Panc1 (cell line): ENCODE results near the gene PPP1R3D. TPM values are rescaled to one million over a fixed set of nuclear protein-coding genes. Genes with fewer than 3 reads are reported as not detected.

Source experiments
- ATAC-seq: fragments of 200-7000 bp; cut with Tn5 transposase; 2 replicates; pipeline ENCODE4 v1.9.1; 2020; ENCODE audit warnings: mild to moderate bottlenecking, moderate library complexity
- BruUV-seq: library from RNA; stranded (reverse); fragments of 400-500 nt; replicated peaks from 2 replicates; lab custom pipeline; 2021; lab: Mats Ljungman, UMichigan
- CTCF ChIA-PET: fragments of 300-600 bp; sonication (Branson Sonifier 250); formaldehyde crosslinking; loops from one replicate; lab custom pipeline; 2022; ENCODE audit warnings: antibody characterized with exemption; lab: Charles Lee
- POLR2A ChIA-PET: fragments of 300-600 bp; sonication (Branson Sonifier 250); formaldehyde crosslinking; loops from one replicate; lab custom pipeline; 2022; ENCODE audit warnings: antibody characterized with exemption; lab: Charles Lee
- DNase-seq: peaks from one replicate; pipeline ENCODE4 v3.0.0-alpha.2; 2010; ENCODE audit warnings: low read depth, low spot score
- H3K27ac ChIP-seq: 2 replicates; pipeline ENCODE4 v1.5.1; 2011; ENCODE audit warnings: mild to moderate bottlenecking, low read length, inconsistent platforms
- H3K27me3 ChIP-seq: fragments of 200-500 bp; sonication (Bioruptor generic); 2 replicates; pipeline ENCODE4 v1.6.0; 2014; ENCODE audit warnings: low read length, inconsistent platforms; ENCODE audit not compliant: control insufficient read depth, insufficient read depth
- H3K36me3 ChIP-seq: fragments of 200-500 bp; sonication (Bioruptor generic); 2 replicates; pipeline ENCODE4 v1.5.1; 2014; ENCODE audit warnings: inconsistent platforms, mild to moderate bottlenecking, low read length, moderate library complexity; ENCODE audit not compliant: control insufficient read depth, insufficient read depth
- H3K4me1 ChIP-seq: 2 replicates; pipeline ENCODE4 v1.5.1; 2011; ENCODE audit warnings: inconsistent platforms, mild to moderate bottlenecking, low read length, moderate library complexity; ENCODE audit not compliant: control insufficient read depth, insufficient read depth
- H3K4me3 ChIP-seq, 2 experiments: 2 replicates each; pipeline ENCODE4 v1.5.1; 2011 to 2012; ENCODE audit warnings: low read depth in 2 of 2, low read length in 2 of 2, mild to moderate bottlenecking in 2 of 2, inconsistent platforms in 1 of 2, moderate library complexity in 1 of 2
- H3K9me3 ChIP-seq: fragments of 200-500 bp; sonication (Bioruptor generic); 2 replicates; pipeline ENCODE4 v1.5.1; 2014; ENCODE audit warnings: low read depth, mild to moderate bottlenecking, inconsistent platforms, low read length, moderate library complexity; ENCODE audit not compliant: control insufficient read depth, insufficient read depth
- CTCF ChIP-seq: fragments of 450-650 bp; IDR thresholded peaks from 2 replicates; pipeline ENCODE4 v1.5.1; 2017; ENCODE audit warnings: mild to moderate bottlenecking
- POLR2AphosphoS5 ChIP-seq: IDR thresholded peaks from 2 replicates; pipeline ENCODE4 v1.6.1; 2012; ENCODE audit warnings: mild to moderate bottlenecking, low read depth, low read length, moderate library complexity
- REST ChIP-seq, 2 experiments: IDR thresholded peaks; 2 replicates each; pipeline ENCODE4 v1.6.1; 2011 to 2012; ENCODE audit warnings: low read depth in 2 of 2, control low read depth in 1 of 2, low read length in 1 of 2, mild to moderate bottlenecking in 1 of 2, moderate library complexity in 1 of 2; ENCODE audit not compliant: insufficient read depth in 1 of 2
- SIN3A ChIP-seq: IDR thresholded peaks from 2 replicates; pipeline ENCODE4 v1.6.1; 2012; ENCODE audit warnings: low read depth, mild to moderate bottlenecking, low read length, moderate library complexity, borderline replicate concordance; ENCODE audit not compliant: insufficient read depth
- TCF7L2 ChIP-seq: IDR thresholded peaks from 2 replicates; pipeline ENCODE4 v1.6.1; 2011; ENCODE audit warnings: mild to moderate bottlenecking, low read depth, low read length, inconsistent platforms
- in situ Hi-C: cut with HindIII; loops from 2 replicates; pipeline ENCODE4 v1.10.0; 2016; ENCODE audit warnings: low sequenced_read_pairs, low pct_unique_long_range_greater_than_20kb
- intact Hi-C: fragments of 100-400 bp; cut with micrococcal nuclease; formaldehyde crosslinking; loops from one replicate; pipeline ENCODE4 v1.10.0; 2022; ENCODE audit not compliant: unreplicated experiment
- total RNA-seq: library from RNA; stranded (reverse); gene quantifications from one replicate; pipeline ENCODE4 v1.2.1, GENCODE V29; 2021; ENCODE audit not compliant: unreplicated experiment

PPP1R3D gene
- total RNA-seq, 1 experiment from 2014 or later: 7.9 TPM

GRCh38 chr20:59931511-59932312 is 8.4 kb downstream of the PPP1R3D start:
- DNase-seq (no peak), ATAC-seq (no peak)
- intact Hi-C loops: no loop called here
- ChIA-PET CTCF (no interaction called here), POLR2A (no interaction called here)
- BruUV-seq: TSS peak; percentile 42
- Histone ChIP-seq H3K36me3 (no peaks in the 10 kb centered on the region), H3K27ac (peak overlapping the region; percentile 70), H3K9me3 (no peaks in the 10 kb centered on the region), H3K27me3 (no peaks in the 10 kb centered on the region), H3K4me1 (peaks cover 49% of the 10 kb centered on the region), H3K4me3 (peak overlapping the region; percentile 7 to 24)
- in situ Hi-C loops: no loop called here
- no peak for TF ChIP-seq REST (IDR thresholded peaks at IDR 0.05; ENCODE audit: insufficient read depth in 1 of 2, low read depth in 2 of 2, low read length in 1 of 2)
- TF ChIP-seq TCF7L2: no peak
- TF ChIP-seq SIN3A: no peak
- no peak for TF ChIP-seq POLR2AphosphoS5
- TF ChIP-seq CTCF: no peak

GRCh38 chr20:59925899-59926298 is 14.2 kb downstream of the PPP1R3D start:
- POLR2A ChIA-PET: no interaction called here
- ATAC-seq: peak; percentile 45; the same call in 1 of the 2 replicates

More at GRCh38 chr20:59925899-59926298, 14.2 kb downstream of the PPP1R3D start:
- no peak overlapping the region for H3K4me3 ChIP-seq
- CTCF ChIA-PET: no interaction called here
- no peak for TF ChIP-seq POLR2AphosphoS5
- TF ChIP-seq CTCF: no peak
- TF ChIP-seq SIN3A: no peak
- no peak for TF ChIP-seq REST (IDR thresholded peaks at IDR 0.05; ENCODE audit: insufficient read depth in 1 of 2, low read depth in 2 of 2, low read length in 1 of 2)
- no peak for TF ChIP-seq TCF7L2
- peaks cover 3% of the 10 kb centered on the region; the same call in 1 of the 2 replicates for H3K36me3 ChIP-seq
- no peaks in the 10 kb centered on the region for H3K9me3 ChIP-seq
- peaks cover 35% of the 10 kb centered on the region for H3K4me1 ChIP-seq
- in situ Hi-C loops: no loop called here
- peak overlapping the region; percentile 71 for H3K27ac ChIP-seq
- intact Hi-C loops: no loop called here
- H3K27me3 ChIP-seq: no peaks in the 10 kb centered on the region
- no TSS peak for BruUV-seq
- no peak for DNase-seq
